Measurements from ENCODE around the gene SPATA17.

The SPATA17 gene

DNA sequence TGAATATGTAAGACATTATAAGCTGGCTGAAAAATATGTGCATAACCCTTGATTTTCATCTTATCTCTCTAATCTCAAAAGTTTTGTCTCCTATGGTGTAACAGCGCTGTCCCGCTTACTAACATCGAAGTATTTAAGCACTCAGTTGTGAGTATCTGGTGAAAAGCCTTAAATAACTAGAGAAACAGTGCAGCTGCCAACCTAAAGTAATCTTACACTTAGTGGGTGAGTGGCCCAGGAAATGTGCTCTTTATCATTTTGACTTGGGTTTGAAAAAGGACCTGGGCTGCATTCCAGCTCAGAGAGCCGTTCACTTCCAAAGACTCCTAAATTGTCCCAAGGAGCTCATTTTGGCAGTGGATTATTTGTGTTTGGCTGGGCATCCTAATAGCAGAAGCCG lies 225.9 kb downstream of the SPATA17 start:
- DNase-seq = peak in 1 of 2 experiments; percentile 27

DNA sequence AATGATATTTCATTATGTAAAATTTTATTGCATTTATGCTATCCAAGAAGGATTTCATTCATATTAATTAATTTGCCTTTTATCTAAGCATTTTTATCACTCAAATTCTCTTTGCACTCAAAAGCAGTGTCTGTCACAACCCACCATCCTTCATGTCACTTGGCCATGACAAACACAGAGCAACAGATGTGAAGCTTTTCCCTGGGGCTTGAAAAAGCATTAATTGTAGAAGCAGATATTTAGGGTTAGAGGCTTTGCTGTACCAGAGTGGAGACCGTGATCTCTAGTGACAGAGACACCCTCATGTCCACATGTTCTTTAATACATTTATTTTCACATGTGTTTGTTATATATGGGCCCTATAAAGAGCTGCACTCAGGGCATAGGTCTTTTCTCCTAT lies 230.5 kb downstream of the SPATA17 start:
- DNase-seq = no peak

DNA sequence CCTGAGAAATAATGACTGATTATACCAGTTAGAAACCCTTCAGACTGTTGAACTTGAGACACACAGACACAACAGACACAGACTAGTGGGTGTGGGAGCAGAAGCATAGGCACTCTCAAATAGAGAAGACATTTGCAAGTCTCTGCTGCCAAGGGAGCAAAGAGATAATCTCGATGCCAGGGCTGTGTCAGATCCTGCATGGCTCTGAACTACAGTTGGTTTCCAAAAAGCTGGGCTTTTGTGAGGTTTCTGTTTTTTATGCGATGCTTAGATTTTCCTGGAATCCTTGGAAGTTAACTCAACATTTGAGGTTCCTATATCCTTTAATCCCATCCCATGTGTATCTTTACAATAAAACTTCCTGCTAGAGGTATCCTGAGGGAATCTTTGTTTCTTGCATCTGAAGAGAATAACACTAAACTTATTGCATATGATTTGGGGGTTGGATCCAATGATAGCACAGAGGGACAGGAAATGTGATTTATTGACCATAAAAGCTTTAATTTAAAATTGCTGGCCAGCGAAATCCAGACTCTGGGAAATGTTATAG lies 236.4 kb downstream of the SPATA17 start:
- no peak for DNase-seq

DNA sequence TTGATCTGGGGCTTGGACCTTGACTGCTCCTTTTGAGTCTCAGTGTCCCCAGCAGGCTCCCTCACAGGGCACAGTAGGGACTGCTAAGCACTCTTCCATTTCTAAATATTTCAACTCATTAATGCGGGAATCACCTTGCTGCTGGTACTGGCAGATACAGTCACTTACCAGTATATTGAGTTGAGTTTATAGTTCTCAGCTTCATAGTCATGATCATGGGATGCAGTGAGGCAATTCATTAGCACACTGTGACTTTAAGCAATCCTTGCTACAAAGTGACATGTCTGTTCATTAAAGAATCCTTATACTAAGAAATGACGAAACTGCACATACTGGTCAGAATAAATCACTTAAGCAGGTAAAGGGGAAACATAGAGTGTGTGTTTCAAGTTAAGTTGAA lies 240.8 kb downstream of the SPATA17 start:
- DNase-seq = no peak

DNA sequence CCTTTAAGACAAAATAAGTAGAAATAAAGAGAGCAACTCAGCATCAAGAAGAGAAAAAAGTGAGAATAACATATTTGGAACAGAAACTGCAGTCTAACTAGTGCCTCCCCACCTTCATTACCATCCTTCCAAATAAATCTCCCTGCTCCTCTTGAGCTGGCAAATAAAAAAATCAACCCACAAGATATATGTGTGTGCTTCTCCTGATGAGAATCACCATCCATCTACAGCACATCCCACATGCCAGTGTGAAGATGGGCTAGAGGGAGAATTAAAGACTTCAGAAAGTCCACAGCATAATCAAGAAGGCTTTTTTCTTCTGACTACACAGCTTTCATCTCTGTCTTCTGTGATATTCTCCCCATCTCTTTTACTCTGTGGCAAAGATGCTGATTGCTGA lies 244.1 kb downstream of the SPATA17 start:
- DNase-seq = no peak

DNA sequence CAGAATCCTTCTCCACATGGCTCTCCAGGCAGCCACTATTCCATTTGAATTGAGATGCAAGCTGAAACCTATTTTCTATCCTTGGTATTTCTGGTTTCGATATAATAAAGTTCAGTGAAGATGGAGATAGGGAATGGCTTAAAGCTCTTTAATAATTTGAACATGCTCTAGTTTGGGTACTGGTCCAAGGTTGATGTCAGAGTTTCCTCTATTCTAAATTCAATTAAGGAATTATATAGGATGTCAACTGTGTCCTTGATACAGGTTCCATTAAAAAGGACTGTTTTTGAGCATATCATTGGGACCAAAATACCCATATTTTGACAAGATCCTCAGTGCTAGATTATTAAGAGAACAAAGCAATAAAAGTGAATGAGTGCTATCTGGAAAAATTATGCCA lies 245.3 kb downstream of the SPATA17 start:
- DNase-seq = no peak

DNA sequence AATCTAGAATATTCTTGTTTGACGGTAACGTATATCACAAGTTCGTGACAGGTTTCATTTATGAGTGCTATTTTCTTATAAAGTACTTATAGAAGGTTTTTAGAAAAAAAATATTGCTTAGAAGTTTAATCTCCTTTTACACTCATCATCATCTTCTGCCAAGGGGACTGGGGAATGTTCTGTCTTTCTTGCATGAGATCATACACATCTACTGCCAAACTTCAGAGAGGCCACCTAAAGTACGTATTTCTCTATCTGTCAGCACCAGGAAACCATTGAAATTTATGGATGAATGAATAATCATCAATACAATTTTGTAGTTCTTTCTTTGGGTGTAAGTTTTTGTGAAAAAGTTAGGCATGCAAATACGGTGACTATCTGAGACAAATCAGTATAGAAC lies 245.8 kb downstream of the SPATA17 start:
- DNase-seq = no peak

DNA sequence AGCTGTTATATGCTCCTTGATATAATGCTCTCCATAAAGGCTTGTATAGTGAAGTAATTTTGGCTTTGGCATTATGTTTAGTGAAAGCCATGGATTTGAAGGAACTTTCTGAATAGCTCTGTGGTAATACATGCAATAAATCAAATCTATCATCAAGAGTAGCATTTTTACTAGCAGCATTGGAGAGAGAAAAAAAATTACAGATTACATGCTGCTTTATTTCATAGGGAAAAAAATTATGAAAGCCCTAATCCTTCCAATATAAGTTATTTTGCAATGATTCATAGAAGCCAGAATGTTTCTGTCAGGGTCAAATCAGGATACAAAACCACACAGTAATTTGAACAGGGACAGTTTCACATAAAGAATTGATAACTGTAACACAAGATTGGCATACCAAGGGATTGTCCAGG lies 250.0 kb downstream of the SPATA17 start:
- no peak for DNase-seq

DNA sequence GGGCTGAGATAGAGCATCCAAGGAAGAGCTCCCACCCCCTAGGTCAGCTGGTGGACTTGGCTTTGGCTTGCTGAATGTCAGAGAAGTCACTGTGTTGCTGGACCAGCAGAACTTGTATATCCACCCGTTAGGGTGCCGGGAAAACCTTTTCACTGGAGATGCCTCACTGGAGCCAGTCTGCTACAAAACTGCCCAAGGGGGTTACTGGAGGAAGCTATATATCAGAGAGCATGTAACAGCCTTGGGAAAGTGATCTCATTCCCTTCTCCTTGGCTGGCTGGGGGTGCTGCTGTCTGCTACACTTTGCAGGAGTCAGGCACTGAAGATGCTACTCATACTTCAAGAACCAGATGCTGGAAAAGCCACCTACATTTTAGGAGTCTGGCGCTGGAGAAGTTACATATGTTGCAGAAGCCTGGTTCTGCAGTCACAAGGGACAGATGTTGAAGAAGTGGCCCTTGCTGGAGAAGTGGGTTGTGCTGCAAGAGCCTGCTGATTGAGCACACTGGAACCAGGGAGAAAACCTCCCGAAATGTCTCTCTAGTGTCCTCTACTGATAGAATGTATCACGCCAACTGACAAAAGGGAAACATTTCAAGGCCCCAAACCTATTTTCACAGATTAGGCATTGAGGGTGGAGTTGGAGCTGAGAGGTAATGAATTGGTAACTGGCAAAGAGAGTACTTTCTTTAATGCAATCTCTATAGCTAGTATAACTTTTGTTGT lies 250.6 kb downstream of the SPATA17 start:
- DNase-seq = no peak

DNA sequence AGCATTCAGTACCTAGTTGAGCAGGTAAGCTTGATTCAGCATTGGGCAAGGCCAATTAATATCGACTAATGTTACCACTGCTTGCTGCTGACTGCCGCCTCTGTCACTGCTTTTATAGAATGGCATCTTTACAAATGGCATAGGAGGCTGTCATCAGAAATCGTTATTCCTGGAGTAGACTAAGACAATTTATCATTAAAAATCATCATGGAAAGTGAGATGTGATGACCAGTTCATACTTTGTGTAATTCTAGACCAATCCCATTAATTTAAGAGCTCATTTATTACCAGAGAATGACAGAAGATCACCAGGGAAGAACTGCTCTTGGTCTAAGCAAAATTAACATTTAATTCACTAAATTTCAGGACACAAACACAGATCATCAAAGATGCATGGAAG lies 254.0 kb downstream of the SPATA17 start:
- DNase-seq = no peak

DNA sequence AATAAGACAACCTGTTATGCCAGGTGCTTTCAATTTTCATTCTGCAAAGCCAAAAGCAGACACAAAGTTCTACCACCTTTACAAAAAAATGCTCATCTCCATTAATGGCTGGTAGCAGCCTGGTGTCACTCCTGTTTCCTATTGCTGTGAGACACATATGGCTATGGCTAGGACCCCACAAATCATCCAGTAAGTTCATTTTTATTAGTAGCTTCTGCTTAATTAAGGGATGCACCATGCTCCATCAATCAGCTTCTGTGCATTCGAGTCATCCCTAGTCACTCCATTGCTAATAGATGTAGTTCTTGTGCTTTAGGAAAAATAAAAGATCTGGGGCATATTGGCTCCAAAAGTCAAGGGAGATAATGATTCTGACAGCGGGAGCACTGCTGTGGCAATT lies 257.2 kb downstream of the SPATA17 start:
- no peak for DNase-seq

DNA sequence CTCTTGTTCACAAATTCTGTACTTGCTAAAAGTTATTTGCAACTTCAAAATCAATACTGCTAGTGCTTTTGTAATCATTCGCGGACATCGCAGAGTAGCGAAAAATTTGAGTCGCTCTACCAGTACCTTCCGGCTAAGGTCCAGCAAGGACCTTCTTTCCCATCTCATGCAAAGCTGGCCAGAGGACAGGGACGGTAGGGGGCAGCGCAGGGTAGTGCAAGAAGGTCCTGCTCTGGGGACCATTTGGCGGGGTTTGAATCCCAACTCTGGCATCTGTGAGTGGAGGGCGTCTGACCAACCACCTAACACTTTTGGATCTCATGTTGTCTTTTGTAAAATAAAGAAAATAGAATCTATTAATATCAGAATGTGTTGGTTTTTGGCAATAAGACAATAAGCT lies 258.3 kb downstream of the SPATA17 start:
- no peak for DNase-seq

DNA sequence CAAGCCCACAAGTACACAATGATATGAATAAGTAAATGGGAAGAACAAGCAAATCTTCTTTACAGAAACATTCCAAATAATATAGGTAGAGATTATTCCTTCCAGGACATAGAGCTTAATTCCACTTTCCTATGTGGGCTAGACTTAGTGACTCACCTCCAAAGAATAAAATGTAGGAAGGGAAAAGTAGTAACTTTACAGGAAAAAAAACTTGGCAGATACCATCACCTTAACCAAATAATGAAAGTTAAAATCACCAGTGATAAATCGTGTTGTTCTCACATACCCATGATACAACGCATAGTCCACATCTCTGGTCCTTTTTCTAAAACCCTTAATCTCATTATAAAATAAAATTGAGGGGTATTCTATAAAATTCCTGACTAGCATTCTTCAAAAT lies 260.8 kb downstream of the SPATA17 start:
- DNase-seq = no peak

DNA sequence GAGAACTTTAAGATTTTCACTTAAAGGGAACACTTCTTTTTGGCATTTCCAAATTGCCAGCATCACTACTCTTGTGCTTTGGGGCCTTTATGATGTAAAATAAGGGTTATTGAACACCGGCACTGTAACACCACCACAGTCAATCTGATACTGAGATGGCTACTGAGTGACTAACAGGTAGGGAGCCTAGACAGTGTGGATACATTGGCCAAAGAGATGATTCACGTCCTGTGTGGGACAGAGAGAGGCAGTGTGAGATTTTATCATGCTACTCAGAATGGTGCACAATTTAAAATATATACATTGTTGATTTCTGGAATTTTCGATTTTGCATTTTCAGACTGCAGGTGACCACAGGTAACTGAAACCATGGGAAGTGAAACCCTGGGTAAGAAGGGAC lies 261.6 kb downstream of the SPATA17 start:
- DNase-seq = no peak

DNA sequence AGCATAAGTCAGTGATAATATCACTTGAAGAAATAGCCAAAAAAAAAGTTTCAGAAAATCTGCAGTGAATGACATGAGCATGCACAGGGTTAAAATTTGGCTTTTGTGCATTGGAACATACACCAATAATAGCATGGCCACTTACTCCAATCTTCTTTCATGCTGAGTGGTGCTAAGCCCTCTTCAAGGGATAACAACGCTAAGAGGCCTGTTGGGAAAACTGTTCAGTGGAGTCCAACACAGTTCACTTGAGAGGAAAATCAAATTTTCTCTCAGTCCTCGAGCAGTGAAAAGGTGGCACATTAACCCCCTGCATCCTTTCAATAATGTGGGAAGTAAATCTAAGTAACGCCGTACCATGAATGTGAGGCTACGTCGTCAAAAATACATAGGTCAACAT lies 264.7 kb downstream of the SPATA17 start:
- no peak for DNase-seq

DNA sequence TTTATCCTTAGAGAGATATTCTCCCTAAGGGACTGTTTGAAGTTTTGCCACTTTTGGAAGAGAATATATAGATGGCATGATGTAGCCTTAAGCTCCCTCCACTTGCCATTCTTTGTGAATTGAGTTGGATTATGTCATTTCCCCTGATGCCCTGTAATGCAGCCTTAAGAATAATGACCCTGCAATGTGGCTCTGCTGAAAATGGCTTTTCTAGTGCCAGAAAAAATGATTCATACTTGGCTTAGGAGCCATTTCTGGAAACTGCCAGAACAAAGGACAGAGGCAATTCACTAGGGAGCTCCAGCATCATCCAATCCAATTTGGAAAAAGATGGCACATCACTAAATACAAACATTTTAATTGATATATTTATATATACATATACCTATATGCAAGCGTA lies 265.3 kb downstream of the SPATA17 start:
- DNase-seq = no peak

DNA sequence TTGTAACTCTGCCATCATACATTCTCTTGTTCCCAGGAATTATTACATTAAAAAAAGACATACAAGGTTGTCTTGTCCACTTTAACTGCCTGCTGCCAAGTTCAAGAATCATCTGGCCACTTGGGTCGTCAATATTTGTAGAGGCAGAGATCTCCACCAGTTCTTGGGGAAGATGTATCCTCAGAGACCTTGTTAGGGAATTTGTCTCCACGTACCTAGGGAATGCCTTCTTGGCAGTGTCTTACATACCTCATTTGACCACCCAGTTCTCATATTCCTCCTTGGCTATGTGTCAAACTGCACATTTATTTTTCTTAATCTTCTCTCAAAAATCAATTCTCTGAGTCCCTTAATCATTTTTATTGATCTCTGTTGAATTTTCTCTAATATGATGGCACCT lies 266.0 kb downstream of the SPATA17 start:
- DNase-seq = no peak

DNA sequence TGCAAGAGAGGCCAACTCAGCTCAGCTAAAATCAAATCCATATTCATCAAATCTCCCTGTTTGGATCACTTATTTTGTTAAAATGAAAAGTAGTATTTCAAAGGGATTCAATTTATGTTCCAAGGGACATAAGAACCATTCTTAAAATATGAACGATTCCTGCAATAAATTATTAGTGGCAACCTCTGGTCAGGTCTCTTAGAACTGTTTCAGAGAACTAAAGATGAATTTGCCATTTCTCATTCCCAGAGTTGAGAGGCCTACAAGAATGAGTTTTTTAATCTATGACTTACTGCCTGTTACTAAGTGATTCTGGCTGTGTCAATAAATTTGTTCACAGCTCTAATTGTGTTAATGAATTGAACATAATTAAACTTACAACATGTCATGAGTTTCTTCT lies 268.5 kb downstream of the SPATA17 start:
- no peak for DNase-seq

DNA sequence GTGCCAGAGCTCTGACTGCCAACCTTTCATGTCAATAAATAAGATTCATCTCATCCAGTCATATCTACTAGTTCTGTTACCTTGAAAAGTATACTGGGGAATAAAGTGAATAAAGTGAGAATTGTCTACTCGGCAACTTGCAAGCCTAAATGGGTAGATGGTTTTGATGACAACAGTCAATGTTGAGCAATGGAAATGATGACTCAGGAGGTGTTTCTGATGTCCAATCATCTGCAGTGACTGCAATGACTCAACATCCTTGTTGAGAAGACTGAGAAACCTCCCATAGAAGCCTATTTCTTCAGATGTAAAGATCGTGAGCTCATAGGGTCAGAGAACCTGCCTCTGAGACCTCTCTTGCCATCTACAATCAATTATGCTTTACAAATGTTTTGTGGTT lies 276.4 kb downstream of the SPATA17 start:
- no peak for DNase-seq

DNA sequence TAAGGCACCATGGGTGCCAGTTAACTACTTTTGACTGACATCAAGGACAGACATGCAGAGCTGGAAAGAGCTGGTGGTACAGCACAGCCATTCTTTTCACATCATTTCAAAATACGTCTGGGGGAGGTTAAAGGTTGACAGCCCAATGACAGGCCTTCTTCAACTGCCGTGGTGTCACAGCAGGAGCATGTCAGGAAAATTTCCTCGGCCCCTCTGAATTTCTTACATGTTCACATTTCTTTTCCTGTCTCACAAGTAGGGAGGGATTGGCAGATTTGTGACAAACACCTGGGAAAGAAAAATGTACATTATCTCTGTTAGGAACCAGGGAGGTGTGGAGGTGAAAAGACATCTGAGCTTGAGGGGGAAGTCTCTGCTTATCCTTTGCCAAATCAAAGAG lies 279.1 kb downstream of the SPATA17 start:
- no peak for DNase-seq

DNA sequence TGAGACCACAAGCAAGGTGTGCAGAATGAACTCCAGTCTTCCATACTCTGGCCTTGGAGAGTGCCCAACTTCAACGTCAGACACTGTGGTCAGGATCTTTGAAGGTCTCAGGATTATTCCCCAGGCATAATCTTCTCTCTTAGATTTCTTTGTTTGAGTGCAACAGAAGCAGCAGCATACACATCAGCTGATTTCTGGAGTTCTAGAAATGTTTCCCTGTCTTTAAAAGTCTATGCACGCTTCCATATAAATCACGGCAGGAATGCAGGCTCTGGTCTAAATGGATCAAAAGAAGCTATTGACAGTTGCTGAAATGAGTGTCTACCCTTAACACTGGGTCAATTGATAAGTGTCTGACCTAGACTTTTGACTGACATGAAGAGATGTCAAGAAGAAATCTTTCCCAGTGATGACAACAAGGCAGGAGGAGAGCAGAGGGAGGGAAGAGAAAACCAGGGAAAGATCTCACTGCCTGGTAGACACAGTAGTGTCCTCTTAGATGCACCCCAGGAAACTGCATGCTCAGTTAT lies 279.7 kb downstream of the SPATA17 start:
- DNase-seq = no peak

DNA sequence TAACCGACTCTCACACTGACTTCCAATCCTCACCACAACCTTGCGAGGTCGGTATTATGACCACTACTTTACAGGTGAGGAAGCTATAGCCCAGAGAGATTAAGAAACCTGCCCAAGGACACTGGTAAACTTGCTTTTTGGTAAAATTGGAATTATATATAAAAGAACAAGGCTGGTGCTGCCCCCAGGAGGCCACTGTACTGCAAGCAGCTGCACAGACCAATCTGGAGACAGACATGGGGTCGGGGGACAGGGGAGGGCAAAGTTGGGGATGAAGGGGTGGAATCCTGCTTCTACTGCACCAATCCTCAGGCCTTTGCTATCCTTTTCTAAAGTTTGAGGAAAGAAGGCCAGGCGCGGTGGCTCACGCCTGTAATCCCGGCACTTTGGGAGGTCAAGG lies 280.8 kb downstream of the SPATA17 start:
- DNase-seq = peak; percentile 12 to 30

DNA sequence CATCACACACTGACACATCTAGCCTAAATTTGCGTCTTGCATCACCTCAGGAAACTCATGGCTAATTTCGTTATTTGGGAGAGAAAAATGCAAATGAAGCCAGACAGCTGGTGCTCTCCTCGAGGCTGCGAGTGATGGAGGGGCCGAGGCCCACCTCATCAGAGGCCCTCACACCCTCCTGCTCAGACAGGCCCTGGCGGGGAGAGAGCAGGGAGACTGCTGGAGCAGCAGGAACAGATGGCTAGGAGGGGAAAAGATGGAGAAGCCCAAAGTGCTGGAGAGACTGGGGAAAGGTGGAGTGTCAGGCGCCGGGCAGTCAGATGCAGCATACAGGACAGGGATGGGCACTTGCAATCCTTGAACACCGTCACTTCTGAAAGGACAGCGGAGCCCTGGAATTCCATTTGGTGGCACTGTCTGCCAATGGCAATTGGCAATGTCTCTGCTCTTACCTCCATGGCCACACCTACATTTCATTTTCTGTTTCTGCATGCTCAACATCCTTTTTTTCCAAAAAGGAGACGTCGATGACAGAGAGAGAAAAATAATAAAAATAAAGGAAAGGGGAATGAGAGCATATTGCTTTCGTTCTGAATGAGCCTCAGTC lies 286.2 kb downstream of the SPATA17 start:
- DNase-seq = no peak

DNA sequence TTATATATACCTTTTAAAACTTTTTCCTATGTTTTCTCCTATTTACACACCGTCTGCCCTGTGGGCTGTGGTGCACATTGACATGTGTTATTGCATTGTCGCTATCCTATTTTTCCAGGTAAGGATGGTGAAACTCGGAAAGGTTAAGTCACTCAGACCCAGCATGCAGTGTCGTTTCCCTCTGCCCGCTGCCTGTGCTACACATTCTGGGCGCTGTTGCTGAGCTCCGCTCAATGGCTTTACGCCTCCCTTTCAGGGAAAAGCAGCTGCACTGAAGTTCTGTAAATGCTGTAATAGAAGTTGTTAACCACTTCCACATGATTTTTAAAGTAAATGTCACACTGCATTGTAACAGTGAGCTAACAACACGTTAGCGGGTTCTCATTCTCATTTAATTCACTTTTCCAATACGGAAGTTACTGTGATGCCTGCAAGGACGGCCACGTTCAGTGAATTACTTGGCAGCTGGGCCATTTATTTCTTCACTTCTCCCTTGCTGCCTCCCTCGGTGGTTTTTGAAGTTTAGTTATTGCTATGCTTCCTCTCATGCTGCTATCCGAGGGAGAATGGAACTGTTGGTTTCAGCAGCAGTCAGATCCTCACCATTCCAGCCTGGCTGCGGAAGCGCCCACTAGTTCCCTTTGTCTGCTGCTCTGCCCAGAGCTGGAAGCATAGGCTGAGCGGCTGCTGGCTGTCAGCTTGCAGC lies 288.7 kb downstream of the SPATA17 start:
- DNase-seq = no peak

All from NCI-H2081 (cell line).